OCI-M2 (cell line): ENCODE results near the gene IL10.

ENCODE experiments used
- DNase-seq: peaks from one replicate; lab custom pipeline; 2025; ENCODE audit not compliant: unreplicated experiment; lab: John Stamatoyannopoulos, UW

IL10 gene

DNA sequence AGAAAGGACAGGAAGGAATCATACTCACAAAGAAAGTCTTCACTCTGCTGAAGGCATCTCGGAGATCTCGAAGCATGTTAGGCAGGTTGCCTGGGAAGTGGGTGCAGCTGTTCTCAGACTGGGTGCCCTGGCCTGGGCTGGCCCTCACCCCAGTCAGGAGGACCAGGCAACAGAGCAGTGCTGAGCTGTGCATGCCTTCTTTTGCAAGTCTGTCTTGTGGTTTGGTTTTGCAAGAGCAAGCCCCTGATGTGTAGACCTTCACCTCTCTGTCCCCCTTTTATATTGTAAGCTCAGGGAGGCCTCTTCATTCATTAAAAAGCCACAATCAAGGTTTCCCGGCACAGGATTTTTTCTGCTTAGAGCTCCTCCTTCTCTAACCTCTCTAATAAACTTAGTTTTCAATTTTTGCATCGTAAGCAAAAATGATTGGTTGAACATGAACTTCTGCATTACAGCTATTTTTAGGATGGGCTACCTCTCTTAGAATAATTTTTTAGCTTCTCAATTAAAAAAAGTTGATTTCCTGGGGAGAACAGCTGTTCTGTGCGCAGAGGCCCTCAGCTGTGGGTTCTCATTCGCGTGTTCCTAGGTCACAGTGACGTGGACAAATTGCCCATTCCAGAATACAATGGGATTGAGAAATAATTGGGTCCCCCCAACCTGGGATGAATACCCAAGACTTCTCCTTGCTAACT lies at the start of gene IL10:
Gene IL10 (minus strand): TSS at position 252 of the 695 bp plus-strand sequence. CDS start 59 bp downstream, at position 193.
- DNase-seq: no peak

DNA sequence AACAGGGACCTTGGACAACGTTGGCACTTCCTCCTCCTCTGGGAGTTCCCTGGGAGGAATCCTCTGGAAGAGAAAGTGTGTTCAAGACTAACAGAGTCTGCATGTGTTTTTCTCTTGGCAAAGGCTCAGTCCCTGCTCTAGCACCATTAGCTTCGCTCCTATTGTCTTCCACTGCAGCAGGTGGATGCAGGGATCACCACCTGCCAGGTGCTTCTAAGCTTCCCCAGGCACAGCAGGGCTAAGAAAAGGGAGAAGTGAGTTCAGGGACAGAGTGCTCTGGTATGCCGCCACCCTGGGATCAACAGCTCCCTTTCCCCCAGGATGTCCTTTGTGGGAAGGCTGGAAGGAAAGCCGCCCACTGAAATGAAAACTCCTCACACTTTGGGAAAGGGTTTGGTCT lies 49.2 kb upstream of the IL10 start:
- no peak for DNase-seq

DNA sequence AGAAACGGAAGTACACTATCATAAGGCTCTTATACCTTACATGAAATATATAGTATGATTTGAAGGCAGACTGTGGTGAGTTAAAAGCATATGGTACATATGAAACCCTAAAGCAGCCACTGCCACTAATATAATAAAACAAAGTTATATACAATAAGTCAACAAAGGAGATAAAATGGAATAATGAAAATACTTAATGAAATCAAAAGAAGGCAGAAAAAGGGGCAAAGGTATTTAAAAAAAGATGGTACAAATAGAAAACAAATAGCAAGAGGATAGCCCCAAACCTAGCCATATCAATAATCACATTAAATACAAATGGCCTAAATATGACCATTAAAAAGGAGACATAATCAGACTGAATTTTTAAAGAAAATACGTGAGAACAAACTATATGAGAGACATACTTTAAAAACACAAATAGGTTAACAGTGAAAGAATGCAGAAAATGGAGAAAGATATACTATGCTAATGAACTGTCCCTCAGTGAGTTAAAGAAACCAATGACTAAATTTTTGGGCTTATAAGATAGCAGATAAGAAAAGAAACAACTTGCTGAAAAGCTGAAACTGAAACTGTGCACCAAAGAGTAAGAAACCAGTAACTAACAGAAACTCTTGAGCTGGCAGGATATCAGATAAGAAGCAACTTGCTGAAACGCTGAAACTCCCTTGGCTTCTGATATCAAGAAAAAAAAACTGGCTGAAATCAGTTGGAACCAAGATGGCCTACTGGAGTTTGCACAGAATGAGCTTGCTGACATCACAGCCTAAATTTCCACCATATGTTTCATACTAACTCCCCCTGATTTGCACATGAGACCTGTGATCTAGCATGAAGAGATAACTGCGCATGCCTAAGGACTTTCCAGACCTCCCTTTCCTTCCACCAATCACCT lies 44.3 kb upstream of the IL10 start:
- no peak for DNase-seq

DNA sequence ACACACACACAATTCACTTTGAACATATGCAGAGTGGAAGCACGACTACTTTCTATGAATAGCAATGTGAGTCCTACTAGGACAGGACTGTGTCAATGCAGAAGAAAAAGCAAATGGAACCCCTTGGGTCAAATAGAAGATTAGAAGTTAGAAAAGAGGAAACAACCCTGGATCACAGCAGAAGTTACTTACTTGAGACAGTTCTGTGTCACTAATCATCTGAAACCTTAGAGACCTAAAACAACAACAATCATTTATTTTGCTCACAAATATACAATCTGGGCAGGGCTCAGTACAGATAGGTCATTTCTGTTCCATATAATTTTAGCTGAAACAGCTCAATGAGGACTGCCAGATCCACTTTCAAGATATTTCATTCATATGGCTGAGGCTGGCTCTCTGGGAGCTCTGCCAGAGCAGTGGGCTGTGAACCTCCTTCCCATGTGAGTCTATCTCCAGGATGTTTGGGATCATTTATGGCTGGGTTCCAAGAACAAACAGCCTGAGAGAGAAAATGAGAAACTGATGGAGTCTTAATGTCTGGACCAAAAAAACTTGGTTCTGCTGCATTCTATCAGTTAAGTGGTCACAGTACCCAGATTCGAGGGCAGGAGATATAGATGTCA lies 42.5 kb upstream of the IL10 start:
- no peak for DNase-seq

DNA sequence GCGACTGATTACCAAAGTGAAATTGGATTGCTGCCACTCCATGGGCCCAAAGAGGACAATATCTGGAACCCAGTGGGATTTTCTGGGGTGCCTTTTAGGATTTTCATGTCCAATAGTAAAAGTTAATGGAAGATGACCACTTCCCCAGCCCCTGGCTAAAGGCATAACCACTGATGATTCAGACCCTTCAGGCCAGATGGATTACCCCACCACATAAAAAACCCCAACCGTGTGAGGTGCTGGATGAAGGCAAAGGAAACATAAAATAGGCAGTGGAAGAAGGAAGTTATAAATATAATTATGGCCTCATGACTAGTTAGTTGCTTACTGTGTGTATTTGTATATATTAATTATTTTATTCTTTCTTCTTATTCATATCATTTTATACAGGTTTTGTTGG lies 40.2 kb upstream of the IL10 start:
- DNase-seq: no peak

DNA sequence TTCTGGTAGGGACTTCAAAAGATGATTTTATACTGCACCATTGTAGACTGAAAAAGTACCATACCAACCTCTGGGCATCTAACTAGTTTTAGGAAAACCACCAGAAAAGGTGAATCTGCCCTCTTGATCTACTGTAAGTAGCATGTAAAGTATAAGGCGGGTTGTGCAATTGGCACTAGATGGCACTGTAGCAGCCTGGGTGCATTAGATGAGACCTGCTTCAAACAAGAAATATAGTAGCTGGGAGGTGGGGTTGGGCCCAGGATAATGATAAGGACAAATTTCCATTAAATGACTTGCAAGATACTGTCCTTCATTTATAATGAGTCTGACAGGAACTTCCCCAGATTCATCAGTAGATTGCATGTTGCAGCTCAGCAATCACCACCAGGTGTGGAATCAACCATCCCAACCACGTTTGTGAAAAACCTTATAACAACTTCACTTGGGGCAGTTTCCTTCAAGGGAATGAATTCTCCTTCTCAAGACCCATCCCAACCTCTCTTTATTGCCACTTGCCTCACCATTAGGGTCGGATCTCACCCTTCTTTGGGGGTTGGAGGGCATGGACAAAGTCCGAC lies 37.3 kb upstream of the IL10 start:
- no peak for DNase-seq

DNA sequence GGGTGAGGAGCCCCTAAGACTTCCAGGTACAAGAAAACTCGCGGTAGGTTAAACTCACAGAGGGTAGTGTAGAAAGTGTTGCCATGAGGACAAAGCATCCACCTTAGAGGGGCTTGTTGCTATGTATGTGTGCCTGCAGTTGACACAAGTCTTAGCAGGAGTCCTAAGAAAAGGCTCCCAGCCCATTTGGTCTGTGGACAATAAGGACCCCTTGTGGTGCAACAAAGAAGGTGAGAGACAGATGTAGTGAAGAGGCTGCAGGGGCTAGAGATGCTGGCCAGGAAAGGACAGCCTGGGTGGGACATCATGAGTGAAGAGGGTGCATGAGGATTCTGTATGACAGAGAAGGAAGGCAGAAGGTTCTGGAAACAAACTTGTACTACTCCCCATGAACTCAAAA lies 36.3 kb upstream of the IL10 start:
- no peak for DNase-seq

DNA sequence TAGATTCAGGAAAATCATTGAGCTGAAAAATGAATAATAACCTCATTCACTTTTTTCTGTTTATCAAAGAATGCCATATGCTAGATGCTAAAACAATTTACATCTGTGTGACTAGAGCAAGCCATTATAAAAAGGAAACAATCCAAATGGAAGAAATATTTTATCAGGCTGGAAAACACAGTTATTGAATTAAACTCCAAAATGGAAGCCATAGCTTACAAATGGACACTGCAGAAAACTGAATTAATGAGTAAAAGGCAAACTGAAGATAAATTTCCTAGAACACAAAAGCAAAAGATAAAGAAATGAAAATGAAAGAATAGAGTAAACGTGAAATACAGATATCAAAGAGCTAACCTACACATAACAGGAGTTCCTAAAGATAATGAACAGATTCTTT lies 33.1 kb upstream of the IL10 start:
- DNase-seq: no peak

DNA sequence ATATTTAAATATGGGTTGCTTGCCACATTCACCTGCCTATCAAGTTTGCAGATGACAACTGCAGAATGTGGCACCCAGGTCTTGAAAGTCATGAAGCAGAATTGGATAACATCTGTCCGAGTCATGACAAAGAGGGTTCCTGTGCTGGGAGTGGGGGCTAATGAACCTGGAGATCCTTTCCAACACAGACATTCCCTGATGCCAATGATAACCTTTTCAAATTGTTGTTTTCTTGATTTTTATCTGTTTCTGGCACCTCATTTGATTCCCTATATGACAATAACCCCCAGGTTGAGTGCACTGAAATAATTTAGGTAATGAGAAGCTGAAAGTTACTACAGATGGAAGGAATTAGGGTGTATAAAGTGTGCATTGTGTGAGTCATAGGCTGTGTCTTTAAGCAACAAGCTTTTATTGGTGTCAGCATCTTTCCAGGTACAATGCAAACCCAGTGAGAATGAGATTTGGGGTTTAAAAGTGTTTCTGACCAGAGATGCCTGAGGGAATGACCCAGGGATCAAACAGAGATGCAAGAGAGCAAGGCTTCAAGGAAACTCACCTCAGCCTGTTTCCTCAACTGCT lies 32.0 kb upstream of the IL10 start:
- no peak for DNase-seq

DNA sequence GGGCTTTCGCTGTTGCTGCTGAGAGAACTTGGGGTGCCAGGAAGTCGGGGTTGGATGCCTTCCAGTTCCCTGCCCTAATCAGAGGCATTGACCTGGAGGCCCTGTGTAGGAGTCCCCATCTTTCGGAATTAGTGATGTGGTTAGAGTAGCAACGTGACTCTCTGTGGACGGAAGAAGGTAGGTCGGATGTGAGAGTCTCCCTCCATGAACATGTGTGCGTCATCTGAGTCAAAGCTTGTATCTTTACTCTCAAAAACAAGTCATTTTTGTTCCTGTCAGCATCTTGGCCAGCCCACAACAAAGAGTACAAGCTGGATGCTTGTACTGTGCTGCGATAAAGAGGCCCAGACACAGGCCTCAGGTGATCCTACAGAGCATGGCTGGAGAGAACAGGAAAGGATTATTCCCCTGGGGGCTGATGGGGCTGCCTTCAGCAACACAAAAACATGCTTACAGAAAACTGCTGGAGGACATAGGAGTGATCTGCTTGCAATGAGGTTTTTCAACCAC lies 31.0 kb upstream of the IL10 start:
- DNase-seq: no peak

DNA sequence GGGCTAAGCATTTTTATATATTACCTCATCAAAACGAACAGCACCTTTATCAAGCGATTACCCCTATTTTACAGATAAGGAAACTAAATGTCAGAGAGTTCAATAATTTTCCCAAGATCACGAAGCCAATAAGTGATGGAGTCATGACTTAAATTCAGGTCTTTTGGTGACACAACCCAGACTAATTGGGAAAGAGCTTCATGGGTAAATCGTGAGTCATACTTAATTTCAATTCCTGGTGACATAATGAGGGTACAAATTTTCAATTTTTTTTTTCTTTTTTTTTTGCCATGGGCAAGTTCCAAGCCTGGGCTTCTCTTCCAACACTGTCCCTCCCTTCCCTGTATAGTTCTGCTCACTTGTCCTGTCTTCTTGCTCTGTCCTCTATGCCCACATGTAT lies 30.1 kb upstream of the IL10 start:
- DNase-seq: no peak

DNA sequence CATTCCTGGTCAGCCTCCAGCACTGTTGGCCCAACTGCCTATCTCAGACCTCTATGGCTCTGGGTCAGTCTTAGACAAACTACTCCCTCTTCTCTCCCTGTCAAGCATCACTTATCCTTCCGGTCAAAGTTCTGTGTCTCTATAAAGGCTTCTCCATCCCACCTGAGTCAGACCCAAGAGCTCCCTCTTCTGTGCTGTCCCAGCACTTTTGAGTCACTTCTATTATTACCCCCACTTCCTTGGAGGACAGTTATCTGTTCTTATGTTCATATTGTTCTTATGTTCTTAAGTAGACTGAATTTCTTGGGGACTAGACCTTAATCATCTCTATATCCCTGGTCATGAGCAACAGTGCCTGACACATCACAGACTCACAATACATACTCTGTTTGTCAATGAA lies 29.2 kb upstream of the IL10 start:
- no peak for DNase-seq

DNA sequence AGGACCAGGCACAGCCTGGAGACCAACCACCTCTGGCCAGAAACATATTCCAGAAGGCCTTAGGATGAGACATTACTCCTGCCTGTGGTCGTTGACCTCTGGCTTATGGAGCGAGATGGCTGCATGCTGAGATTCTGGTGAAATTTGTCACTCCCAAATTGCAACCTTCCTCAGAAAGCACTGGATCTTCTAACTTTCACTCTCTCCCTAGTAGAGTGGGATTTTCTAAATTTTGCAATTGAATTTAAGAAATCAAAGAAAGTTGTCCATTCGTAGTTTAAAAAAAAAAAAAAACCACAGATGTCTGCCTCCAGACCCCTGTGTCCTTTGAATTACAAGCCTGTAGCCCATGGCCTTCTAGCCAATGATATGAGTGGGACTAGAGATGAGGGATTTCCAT lies 28.6 kb upstream of the IL10 start:
- no peak for DNase-seq

DNA sequence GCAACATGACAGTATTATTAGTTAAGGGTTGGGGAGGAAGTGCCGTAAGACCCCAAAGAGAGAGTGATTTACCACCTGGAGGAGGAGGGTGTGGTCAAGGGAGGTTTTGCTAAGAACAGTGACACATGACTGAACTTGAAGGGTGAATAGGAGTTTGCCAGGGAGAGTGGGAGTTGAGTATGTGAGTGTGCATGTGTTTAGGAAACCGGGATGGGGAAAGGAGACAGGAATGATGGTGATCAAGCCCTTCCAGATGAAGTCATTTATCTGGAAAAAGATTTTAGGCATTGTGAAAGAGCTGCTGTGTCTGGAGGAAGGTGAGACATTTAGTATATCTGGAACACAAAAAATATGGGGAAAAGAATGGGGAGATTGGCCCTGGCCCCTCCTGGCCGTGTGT lies 28.1 kb upstream of the IL10 start:
- no peak for DNase-seq

DNA sequence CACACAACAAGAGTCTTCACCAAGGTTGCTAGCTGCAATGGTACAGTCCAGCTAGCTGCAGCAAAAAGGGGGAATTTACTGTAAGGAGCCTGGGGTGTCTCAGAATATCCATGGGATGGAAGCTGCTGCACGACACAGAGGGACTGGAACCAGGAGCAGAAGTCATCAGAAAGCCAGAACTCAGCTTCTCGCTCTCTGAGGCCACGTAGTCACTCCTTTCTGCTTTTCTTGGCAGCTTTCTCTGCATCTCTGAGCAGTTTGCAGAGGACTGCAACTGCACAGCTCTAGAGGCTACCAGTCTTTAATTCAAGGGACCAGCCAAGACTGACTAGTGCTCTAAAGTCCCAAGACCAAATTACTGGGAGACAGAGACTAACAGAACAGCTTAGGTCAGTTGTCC lies 27.0 kb upstream of the IL10 start:
- DNase-seq: no peak

DNA sequence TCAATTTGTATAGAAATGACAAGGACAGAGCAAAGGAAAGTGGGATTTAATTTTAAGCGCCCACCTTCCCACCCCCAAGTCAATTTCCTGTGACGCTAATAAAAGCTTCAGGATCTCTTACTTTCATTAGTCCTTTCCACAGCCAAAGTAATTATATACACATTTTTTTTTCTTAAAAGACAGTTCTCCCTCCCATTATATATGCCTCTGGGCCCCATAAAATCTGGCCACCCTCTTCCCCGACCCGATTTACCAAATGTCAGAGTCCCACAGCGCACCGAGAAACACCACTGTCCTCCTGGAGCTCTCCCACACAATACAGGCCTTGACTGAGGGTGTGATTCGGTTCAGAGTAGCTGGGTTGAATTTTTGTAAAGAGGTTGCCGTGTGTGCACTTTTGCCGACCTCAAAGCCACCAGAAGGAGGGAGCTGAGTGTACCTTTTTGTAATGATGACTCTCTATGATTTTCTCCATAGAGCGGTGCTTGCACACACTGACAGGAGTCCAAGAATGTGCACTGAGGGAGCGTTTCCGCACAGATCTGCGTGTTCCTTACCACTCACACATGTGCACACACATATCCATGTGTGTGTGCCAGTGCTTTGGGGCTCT lies 26.2 kb upstream of the IL10 start:
- DNase-seq: no peak

DNA sequence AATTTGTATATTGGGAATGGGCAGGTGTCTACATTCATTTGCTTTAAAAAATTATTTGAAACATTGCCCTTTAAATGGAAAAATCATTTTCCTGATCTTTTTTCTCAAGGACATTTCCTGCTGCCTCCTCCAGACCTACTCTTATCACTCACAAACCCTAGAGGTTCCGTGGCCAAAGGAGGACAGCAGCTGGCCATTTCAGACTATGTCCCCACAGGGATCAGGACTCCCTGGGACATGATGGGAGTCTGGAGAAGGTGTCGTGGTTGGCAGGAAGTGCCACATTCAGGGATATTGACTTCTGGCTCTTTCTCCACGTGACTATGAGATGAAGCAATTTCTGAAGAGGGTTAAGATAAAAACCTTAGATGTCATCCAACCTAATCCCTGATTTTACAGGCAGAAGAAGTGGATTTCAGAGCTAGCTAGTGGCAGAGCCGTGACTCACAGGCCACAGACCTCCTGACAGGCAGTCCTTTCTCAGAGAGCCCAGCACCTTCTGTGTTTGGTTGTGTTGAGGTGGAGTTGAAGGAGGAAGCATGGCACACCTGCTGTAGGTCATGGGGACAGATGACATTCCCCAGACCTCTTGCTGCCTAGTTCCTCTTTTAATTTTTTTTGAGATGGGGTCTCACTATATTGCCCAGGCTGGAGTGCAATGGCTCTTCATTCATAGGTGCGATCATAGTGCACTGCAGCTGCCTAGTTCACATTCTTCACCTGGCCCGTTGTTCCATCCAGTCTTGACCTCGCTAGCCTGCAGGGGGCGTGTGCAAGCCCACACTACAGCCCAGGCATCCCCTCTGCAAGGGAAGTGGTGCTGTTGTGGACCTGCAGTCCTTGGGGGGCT lies 25.5 kb upstream of the IL10 start:
- no peak for DNase-seq

DNA sequence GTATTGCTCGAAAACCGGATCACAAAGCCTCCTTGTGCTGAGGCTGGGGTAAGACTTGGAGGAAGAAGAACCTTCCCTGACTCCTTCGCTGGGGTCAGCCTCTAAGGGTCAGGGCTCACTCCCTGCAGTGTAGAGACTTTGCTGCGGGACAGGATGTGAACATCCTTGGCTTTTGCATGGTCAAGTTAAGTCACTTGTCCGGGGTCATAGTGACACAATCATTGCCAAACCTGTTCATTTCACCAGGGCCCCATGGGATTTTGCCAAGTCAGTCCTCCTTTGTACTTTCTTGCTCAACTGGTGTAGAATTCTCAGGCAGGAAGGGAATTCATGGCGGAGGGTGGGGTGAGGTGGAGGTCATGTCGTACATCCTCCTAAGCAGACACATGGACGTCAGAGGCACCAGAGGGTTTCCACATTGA lies 24.7 kb upstream of the IL10 start:
- no peak for DNase-seq

DNA sequence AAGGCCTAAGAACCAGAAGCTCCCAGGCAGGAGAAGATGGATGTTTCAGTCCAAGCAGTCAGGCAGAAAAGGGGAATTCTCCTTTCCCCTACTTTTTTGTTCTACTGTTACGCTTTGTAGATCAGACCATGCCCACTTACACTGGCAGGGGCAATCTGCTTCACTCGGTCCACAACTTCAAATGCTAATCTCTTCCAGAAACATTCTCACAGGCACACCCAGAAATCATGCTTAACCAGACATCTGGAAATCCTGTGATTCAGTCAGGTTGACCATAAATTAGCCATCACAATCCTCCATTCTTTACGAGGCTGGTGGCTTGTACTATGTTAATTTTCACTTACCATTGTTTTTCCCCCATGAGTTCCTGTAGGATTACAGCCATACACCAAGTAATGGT lies 23.8 kb upstream of the IL10 start:
- DNase-seq: no peak
